NOMO-1 treated with DMSO at 0.1 percent for 48 hours (cell line): Measurements from ENCODE around the gene RFWD3.
"Not testable (repeated sequence)": the region's sequence is repeated elsewhere in the genome, so short reads cannot be mapped to it uniquely, and the experiment has no call there.

Source experiments
- DNase-seq: peaks from one replicate; lab custom pipeline; 2025; ENCODE audit not compliant: unreplicated experiment; lab: John Stamatoyannopoulos, UW

RFWD3 gene

GRCh38 chr16:74667255-74667700 is 601 bp upstream of the RFWD3 start:
- peak; percentile 39 for DNase-seq

- DNase-seq, result no peak
These were observed 661 bp downstream of the RFWD3 start for GRCh38 chr16:74666010-74666421.

GRCh38 chr16:74661064-74661463 is 5.6 kb downstream of the RFWD3 start:
- DNase-seq, result no peak

DNA sequence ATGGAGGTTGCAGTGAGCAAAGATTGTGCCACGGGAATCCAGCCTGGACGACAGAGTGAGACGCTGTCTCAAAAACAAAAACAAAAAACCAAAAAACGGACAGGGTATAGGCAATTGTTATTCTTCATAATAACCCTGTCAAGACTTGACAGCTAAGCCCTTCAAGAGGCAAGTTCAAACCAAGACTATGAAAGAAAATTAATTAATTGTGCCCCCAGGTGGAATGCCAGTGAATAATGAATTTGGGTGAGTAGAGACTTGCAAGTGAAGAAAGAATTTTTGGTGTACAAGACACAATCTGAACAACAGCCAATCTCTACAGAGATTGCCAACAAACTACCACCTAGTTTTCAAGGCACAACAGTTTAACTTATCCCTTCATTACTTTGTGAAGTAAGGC is 6.3 kb downstream of the RFWD3 start:
- DNase-seq, result no peak

DNA sequence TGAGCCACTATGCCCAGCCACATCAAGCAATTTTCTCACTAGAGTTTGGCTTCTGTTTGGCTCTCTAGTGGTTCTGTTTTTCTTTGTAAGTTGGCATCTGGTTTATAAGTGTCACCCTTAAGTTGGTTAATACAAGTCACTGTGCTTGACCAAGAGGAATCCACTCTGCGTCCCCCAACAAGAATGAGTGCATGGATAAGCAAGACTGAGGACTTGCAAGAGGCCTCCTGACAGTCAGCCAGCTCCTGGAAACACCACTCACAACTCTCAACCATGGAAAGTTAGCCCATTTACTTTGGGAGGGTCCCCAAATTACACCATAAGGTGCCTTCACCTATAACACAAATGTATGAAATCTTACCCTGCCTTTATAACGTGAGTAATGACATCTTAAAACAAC is 7.6 kb downstream of the RFWD3 start:
- DNase-seq, result no peak

DNA sequence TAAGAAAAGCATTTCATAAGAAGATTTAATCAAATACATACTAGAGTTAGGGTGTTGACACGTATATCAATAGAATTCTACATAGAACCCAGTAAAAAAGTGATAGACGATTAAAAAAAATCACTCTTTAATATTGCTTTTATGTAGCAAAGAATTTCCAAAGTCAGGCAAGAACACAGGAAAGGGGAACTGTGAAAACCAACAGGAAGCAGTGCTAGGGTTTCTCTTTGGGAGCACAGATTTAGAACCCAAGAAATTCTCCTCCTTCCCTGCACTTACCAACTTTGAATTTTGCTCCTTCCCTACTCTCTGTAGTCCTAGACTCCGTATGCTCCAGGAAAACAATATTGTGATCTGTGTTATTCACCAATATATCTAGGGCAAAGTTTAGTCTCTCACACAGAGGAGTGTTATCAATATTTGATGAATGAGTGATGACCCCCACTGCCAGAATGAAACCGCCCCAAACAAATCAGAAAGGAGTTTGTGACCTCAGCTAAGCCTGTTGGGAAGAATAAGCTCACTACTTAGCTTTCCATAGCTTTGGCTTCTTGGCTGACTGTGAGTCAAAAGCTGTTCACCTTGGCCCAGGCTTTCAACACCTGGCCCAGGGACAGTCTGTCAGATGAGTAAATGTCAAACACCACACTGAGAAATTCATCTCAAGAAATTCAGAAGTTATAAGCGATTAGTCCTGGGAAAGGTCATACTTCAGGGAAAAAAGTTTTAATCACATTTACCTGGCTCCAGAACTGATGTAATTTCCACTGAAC is 8.6 kb downstream of the RFWD3 start:
- no peak for DNase-seq

DNA sequence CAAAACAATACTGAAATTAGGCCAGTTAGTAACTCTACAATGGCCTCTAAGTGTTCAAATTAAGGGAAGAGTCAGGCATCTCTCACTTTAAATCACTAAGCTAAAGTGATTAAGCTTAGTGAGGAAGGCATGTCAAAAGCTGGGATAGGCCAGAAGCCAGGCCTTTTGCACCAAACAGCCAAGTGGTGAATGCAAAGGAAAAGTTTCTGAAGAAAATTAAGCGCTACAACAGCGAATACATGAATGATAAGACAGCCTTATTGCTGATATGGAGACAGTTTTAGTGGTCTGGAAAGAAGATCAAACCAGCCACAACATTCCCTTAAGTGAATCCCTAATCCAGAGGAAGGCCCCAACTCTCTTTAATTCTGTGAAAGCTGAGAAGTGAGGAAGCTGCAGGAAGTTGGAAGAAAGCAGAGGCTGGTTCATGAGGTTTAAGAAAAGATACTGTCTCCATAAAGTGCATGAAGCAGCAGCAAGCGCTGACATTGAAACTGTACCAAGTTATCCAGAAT is 12.1 kb downstream of the RFWD3 start:
- no peak for DNase-seq

GRCh38 chr16:74652883-74653282 is 13.8 kb downstream of the RFWD3 start:
- not testable (repeated sequence) for DNase-seq

GRCh38 chr16:74652249-74652648 is 14.4 kb downstream of the RFWD3 start:
- DNase-seq, result no peak

GRCh38 chr16:74651841-74652240 is 14.8 kb downstream of the RFWD3 start:
- DNase-seq, result no peak

DNA sequence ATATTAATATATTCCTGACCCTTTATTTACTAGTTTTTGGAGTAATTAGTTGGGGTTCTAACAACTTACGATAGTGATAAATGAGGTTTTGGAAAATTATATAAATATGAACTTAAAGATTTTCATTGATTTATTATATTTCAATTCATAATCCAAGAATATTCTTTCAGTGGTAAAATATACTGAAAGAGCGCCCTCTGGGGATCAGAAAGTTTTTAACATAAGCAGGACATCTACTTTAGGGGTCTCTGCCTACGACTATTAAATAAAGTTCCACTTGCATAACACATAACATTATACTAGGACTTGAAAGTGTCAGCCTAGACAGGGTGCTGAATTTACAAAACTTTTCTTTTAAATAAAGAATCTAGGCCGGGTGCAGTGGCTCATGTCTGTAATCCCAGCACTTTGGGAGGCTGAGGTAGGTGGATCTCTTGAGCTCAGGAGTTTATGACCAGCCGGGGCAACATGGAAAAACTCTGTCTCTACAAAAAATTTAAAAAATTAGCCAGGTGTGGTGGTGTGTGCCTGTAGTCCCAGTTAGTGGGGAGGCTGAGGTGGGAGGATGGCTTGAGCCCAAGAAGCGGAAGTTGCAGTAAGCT is 15.6 kb downstream of the RFWD3 start:
- no peak for DNase-seq

DNA sequence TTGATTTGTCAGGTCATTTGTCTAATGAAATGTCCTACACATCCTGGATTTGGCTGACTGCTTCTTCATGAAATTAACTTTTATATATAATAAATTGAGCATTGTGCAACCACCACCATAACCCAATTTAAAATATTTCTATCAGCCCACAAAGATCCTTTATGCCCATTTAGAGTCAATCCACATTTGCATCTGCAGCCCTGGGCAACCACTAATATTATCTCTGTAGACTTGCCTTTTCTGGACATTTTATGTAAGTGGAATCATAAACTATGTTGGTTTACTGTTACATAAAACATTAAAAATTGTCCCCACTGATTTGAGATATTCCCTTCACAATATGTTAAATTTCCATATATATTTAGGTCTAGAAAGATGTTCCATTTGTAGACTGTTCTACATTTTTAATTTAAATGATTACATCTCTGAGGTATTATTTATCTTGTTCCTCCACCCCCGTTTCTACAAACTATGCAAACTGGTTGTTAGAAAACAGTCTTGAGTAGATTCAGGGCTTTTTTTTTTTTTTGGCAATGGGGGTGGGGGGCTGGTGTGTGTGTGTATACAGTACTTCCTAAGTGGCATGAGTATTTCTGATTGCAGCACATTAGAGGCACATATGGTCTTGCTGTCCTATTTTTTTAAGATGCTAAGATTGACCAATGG is 16.7 kb downstream of the RFWD3 start:
- no peak for DNase-seq

- DNase-seq, result no peak
These were observed 24.7 kb downstream of the RFWD3 start for GRCh38 chr16:74641969-74642368.

GRCh38 chr16:74637742-74638453 is 28.8 kb downstream of the RFWD3 start:
- DNase-seq, result no peak

DNA sequence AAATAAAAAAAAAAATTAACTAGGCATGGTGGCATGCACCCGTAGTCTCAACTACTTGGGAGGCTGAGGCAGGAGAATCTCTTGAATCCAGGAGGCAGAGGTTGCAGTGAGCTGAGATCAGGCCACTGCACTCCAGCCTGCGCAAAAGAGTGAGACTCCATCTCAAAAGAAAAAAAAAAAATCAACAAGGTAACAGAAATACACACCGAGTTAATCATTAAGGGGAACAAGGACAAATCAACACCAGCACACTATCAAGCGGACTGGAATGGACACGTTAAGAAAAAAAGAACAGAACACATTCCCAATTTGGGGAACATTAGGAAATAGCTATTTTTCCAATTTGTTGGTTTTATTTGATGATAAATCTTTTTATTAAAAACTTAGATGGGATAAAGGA is 31.4 kb downstream of the RFWD3 start:
- DNase-seq, result no peak

DNA sequence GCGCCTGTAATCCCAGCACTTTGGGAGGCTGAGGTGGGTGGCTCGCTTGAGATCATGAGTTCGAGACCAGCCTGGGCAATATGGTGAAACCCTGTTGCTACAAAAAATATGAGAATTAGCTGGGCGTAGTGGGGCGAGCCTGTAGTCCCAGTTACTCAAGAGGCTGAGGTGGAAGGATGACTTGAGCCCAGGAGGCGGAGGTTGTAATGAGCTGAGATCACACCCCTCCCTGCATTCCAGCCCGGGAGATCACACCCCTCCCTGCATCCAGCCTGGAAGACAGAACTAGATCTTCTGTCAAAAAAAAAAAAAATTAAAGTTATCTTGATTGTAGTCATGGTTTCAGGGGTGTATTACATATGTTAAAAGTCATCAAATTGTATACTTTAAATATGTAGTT is 33.0 kb downstream of the RFWD3 start:
- no peak for DNase-seq

DNA sequence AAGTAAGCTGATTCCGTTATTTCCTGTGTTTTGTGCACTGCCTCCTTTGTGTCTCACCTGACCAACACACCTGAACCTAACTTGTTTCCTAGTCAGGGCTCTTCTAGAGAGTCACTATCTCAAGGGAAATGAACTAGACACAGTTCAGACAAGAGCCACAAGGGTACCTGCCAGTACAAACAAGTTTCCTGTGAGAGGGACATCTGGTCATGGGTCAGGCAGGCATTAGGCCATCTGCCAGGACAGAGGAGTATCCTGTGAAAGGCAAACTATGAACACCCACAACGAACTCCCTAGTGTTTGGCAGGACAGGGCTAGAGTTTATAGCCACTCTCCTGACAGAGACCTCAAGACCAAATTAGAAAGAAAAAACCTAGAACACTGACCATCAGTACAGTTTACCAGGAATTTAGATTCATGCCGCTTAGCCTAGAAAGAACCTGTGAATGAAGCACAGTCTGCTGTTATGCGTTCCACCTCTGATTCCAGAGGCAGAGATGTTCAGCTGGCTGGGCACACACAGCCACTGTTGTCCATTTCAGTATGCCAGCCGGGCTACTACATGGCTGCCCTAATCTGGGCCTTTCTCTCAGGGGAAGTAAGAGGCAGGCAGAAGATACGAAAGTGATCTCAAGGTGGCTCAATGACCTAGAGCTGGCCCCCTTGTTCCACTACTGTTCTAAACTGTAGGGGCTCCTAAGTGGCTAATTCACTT is 39.0 kb downstream of the RFWD3 start:
- no peak for DNase-seq

DNA sequence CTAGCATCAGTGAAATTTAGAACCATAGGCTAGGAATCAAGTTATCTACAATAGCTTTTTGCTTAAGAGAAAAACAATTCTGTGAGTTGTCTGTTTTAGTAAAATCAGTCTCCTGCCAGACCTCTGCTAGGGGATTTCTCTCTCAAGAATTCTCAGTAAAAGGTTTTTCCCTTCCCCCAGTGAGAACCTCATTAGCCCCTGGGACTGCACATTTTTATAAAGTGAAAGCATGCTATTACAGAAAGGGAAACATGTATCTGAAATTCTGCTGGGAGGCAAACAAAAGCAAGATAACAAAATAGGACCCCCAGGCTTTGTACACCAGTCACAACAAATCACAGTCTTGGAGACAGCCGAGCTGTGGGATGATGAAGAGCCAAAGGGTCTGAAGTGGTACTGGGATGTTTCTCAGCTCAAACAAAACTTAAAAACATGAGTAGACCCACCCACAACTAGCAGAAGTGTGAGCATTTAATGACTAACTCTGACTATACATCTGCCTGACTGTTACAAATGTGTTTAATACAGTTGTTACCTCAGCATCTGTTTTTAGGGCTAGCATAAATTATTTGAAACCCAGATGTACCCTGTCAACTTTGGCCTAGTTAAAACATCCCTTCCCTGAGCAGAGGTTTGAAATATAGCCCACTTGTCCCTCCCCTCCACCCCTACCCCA is 39.8 kb downstream of the RFWD3 start:
- no peak for DNase-seq

DNA sequence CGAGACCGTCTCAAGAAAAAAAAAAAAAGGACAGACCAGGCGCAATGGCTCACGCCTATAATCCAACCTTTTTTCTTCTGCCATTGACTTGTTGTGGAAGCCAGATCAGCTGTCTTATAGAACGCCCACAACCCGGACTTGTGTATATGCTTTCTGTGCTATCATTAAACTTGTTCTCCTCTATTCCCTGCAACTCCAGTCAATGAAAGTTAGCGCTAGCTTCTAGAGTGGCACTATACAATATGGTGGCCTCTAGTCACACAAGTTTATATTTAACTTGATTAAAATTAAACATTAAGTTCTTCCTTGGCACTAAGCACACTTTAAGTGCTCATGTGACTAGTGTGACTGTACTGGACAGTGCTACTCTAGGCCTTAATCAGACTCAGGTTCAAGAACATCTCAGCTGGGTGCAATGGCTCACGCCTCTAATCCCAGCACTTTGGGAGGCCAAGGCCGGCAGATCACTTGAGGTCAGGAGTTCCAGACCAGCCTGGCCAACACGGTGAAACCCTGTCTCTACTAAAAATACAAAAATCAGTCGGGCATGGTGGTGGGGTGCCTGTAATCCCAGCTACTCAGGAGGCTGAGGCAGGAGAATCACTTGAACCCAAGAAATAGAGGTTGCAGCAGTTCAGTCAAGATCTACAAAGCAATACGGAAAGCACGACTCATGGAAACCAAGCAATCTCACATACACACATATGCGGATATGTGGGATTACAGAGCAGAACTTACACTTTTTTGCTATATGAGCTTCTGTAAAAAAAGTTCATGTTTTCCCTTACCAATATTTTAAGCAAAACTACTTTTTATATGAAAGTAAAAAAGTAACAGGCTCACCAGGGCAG is 41.0 kb downstream of the RFWD3 start:
- no peak for DNase-seq
